ENCODE data around the gene RSPO4. TPM values are rescaled to one million over a fixed set of nuclear protein-coding genes. Genes with fewer than 3 reads are reported as not detected.

The RSPO4 gene
- polyA plus RNA-seq, 3 donors, result 0.03 to 0.56 (median 0.04) TPM

- 58 to 65% (median 61%) methylated on average over 10 of the region's 10 CpGs for WGBS, 3 donors
- H3K27ac ChIP-seq (ENCODE audit: low read depth, low read length), result no peak overlapping the region
Observed at GRCh38 chr20:1012359-1013168, 10.5 kb upstream of the RSPO4 start.

- 88 to 94% (median 94%) methylated on average over 6 of the region's 6 CpGs for WGBS, 3 donors
- no peak overlapping the region for H3K27ac ChIP-seq (ENCODE audit: low read depth, low read length)
Observed at GRCh38 chr20:1010659-1011058, 8.5 kb upstream of the RSPO4 start.

GRCh38 chr20:1005452-1006027 lies 3.4 kb upstream of the RSPO4 start:
- WGBS, 3 donors, result 37 to 41% (median 37%) methylated on average over 5 of the region's 5 CpGs

GRCh38 chr20:1003920-1004697 lies 2.0 kb upstream of the RSPO4 start:
- 69 to 81% (median 79%) methylated on average over 3 of the region's 3 CpGs for WGBS, 3 donors
- no peak overlapping the region for H3K27ac ChIP-seq (ENCODE audit: low read depth, low read length)

More at GRCh38 chr20:1005452-1006027, 3.4 kb upstream of the RSPO4 start:
- H3K27ac ChIP-seq (ENCODE audit: low read depth, low read length), result no peak overlapping the region

- 11 to 17% (median 15%) methylated on average over 12 of the region's 12 CpGs for WGBS, 3 donors
- H3K27ac ChIP-seq (ENCODE audit: low read depth, low read length), result no peak overlapping the region
Observed at GRCh38 chr20:1002682-1003561, 811 bp upstream of the RSPO4 start.

GRCh38 chr20:1001116-1001515 lies 995 bp downstream of the RSPO4 start:
- 85 to 90% (median 88%) methylated on average over 8 of the region's 8 CpGs for WGBS, 3 donors
- no peak overlapping the region for H3K27ac ChIP-seq (ENCODE audit: low read depth, low read length)

- 73 to 87% (median 75%) methylated on average over 6 of the region's 6 CpGs for WGBS, 3 donors
- H3K27ac ChIP-seq (ENCODE audit: low read depth, low read length), result no peak overlapping the region
Observed at GRCh38 chr20:998231-998830, 3.8 kb downstream of the RSPO4 start.

- 85 to 89% (median 86%) methylated on average over 6 of the region's 6 CpGs for WGBS, 3 donors
- H3K27ac ChIP-seq (ENCODE audit: low read depth, low read length), result no peak overlapping the region
Observed at GRCh38 chr20:997486-997885, 4.6 kb downstream of the RSPO4 start.

- WGBS, 3 donors, result 78 to 87% (median 84%) methylated on average over 8 of the region's 8 CpGs
- H3K27ac ChIP-seq (ENCODE audit: low read depth, low read length), result no peak overlapping the region
Observed at GRCh38 chr20:997016-997415, 5.1 kb downstream of the RSPO4 start.

GRCh38 chr20:995170-995569 lies 6.9 kb downstream of the RSPO4 start:
- H3K27ac ChIP-seq (ENCODE audit: low read depth, low read length), result no peak overlapping the region
- WGBS, 3 donors, result 48 to 74% (median 60%) methylated on average over 8 of the region's 8 CpGs

- 77 to 85% (median 78%) methylated on average over 16 of the region's 16 CpGs for WGBS, 3 donors
Observed at GRCh38 chr20:992801-993535, 9.1 kb downstream of the RSPO4 start.

GRCh38 chr20:991850-992249 lies 10.3 kb downstream of the RSPO4 start:
- no peak overlapping the region for H3K27ac ChIP-seq (ENCODE audit: low read depth, low read length)
- 51 to 75% (median 68%) methylated on average over 10 of the region's 10 CpGs for WGBS, 3 donors

More at GRCh38 chr20:992801-993535, 9.1 kb downstream of the RSPO4 start:
- no peak overlapping the region for H3K27ac ChIP-seq (ENCODE audit: low read depth, low read length)

- no peak overlapping the region for H3K27ac ChIP-seq (ENCODE audit: low read depth, low read length)
Observed at GRCh38 chr20:990293-990959, 11.7 kb downstream of the RSPO4 start.

GRCh38 chr20:988272-988671 lies 13.8 kb downstream of the RSPO4 start:
- WGBS, 3 donors, result 56 to 73% (median 70%) methylated on average over 3 of the region's 3 CpGs
- no peak overlapping the region for H3K27ac ChIP-seq (ENCODE audit: low read depth, low read length)

More at GRCh38 chr20:990293-990959, 11.7 kb downstream of the RSPO4 start:
- WGBS, 3 donors, result 49 to 59% (median 58%) methylated on average over 6 of the region's 6 CpGs

- H3K27ac ChIP-seq (ENCODE audit: low read depth, low read length), result no peak overlapping the region
- WGBS, 3 donors, result 54 to 73% (median 57%) methylated on average over 2 of the region's 2 CpGs
Observed at GRCh38 chr20:987677-988076, 14.4 kb downstream of the RSPO4 start.

- 67 to 77% (median 68%) methylated on average over 4 of the region's 4 CpGs for WGBS, 3 donors
Observed at GRCh38 chr20:986733-987355, 15.3 kb downstream of the RSPO4 start.

More at GRCh38 chr20:986733-987355, 15.3 kb downstream of the RSPO4 start:
- no peak overlapping the region for H3K27ac ChIP-seq (ENCODE audit: low read depth, low read length)
